Measurements from ENCODE around the gene GMFB. TPM values are rescaled to one million over a fixed set of nuclear protein-coding genes. Genes with fewer than 3 reads are reported as not detected.
A peak's percentile ranks its signal among the peaks of the same experiment; 100 is the strongest.

GMFB gene
- total and polyA plus RNA-seq, 9 of the 15 experiments (the other 6 are each of a cell fraction or from before 2014, with no cell fraction given), result 14.0 to 31.7 (median 20.5) TPM

- intact Hi-C loops (cut with micrococcal nuclease) (no loop called here), in situ Hi-C loops (cut with MboI) (no loop called here)
- no peak overlapping the region for H3K27ac ChIP-seq (ENCODE audit: extremely low read depth, low read depth, low read length)
- no peak for ATAC-seq
- no peaks in the 10 kb centered on the region for H3K9me3 ChIP-seq (replicated peaks; ENCODE audit: control insufficient read depth, insufficient read depth, low read depth, low read length)
- no peak overlapping the region for H3K4me2 ChIP-seq (ENCODE audit: insufficient read depth, low read length)
- ChIA-PET POLR2A (no interaction called here), CTCF (ENCODE audit: low intra/inter-chr PET ratio) (no interaction called here)
- no peak overlapping the region for H2AFZ ChIP-seq (ENCODE audit: low read depth, low read length)
- no peaks in the 10 kb centered on the region for H3K4me1 ChIP-seq (replicated peaks in 1 of 2; ENCODE audit: control insufficient read depth in 2 of 2, insufficient read depth in 2 of 2, low read length in 2 of 2)
- no TSS peak for BruUV-seq (replicated peaks)
- no peaks in the 10 kb centered on the region for H3K27me3 ChIP-seq (ENCODE audit: control insufficient read depth in 2 of 2, insufficient read depth in 2 of 2, low read length in 2 of 2)
- peaks cover 12% of the 10 kb centered on the region; the same call in 2 of the 3 replicates for H3K79me2 ChIP-seq (ENCODE audit: control insufficient read depth, insufficient read depth, low read length)
- FAIRE-seq, result no peak
- DNase-seq (ENCODE audit: extremely low read depth in 1 of 4, low spot score in 3 of 4), result no peak
- H3K4me3 ChIP-seq, result no peak overlapping the region
- no peaks in the 10 kb centered on the region for H4K20me1 ChIP-seq (replicated peaks; ENCODE audit: control insufficient read depth, insufficient read depth, low read length)
- no peak overlapping the region for H3K9ac ChIP-seq (ENCODE audit: insufficient read depth in 1 of 2, low read depth in 2 of 2, low read length in 2 of 2)
- H3K36me3 ChIP-seq (ENCODE audit: control insufficient read depth, insufficient read depth, low read length), result peaks cover 51% of the 10 kb centered on the region; the same call in 2 of the 3 replicates
- WGBS (ENCODE audit: insufficient coverage, low coverage, missing lambda C conversion rate), result 92% methylated on average over 4 of the region's 4 CpGs
- no peaks in the 10 kb centered on the region for H3K9me1 ChIP-seq (ENCODE audit: control insufficient read depth, insufficient read depth, low read length)
- TF ChIP-seq NFIC (IDR thresholded peaks at IDR 0.05) (0 out of 2 replicates have a peak, but pooled peaks have one; percentile 38), RUNX1 (IDR thresholded peaks at IDR 0.05; ENCODE audit: low read depth) (no peak)
Observed at GRCh38 chr14:54480830-54481562, 7.8 kb downstream of the GMFB start.

GRCh38 chr14:54478636-54479215 lies 10.1 kb downstream of the GMFB start:
- no peaks in the 10 kb centered on the region for H4K20me1 ChIP-seq (replicated peaks; ENCODE audit: control insufficient read depth, insufficient read depth, low read length)
- TF ChIP-seq JUN (IDR thresholded peaks at IDR 0.05; ENCODE audit: borderline replicate concordance, low read depth, low read length) (no peak), JUN (CRISPR knock-in tag; IDR thresholded peaks at IDR 0.05; ENCODE audit: borderline replicate concordance) (no peak), FUS (optimal IDR thresholded peaks at IDR 0.05; ENCODE audit: low read depth, low read length) (no peak), HLTF (IDR thresholded peaks at IDR 0.05) (no peak), SMARCA4 (IDR thresholded peaks at IDR 0.05) (no peak), BHLHE40 (IDR thresholded peaks at IDR 0.05; ENCODE audit: low read length) (no peak), PTRF (tag; IDR thresholded peaks at IDR 0.05) (no peak)
- 79% methylated on average over 3 of the region's 3 CpGs for WGBS (ENCODE audit: insufficient coverage, low coverage, missing lambda C conversion rate)
- peaks cover 54% of the 10 kb centered on the region; the same call in 2 of the 3 replicates for H3K36me3 ChIP-seq (ENCODE audit: control insufficient read depth, insufficient read depth, low read length)
- H3K27me3 ChIP-seq (ENCODE audit: control insufficient read depth in 2 of 2, insufficient read depth in 2 of 2, low read length in 2 of 2), result no peaks in the 10 kb centered on the region
- H3K9me1 ChIP-seq (ENCODE audit: control insufficient read depth, insufficient read depth, low read length), result no peaks in the 10 kb centered on the region
- H3K4me3 ChIP-seq, result no peak overlapping the region
- no peak overlapping the region for H3K27ac ChIP-seq (ENCODE audit: extremely low read depth, low read depth, low read length)
- H3K4me1 ChIP-seq (replicated peaks in 1 of 2; ENCODE audit: control insufficient read depth in 2 of 2, insufficient read depth in 2 of 2, low read length in 2 of 2), result no peaks in the 10 kb centered on the region
- BruUV-seq (replicated peaks), result no TSS peak
- DNase-seq (ENCODE audit: extremely low read depth in 1 of 4, low spot score in 3 of 4) (no peak), FAIRE-seq (no peak), ATAC-seq (no peak)
- no peak overlapping the region for H3K9ac ChIP-seq (ENCODE audit: insufficient read depth in 1 of 2, low read depth in 2 of 2, low read length in 2 of 2)
- H2AFZ ChIP-seq (ENCODE audit: low read depth, low read length), result no peak overlapping the region
- 0 out of 3 replicates have a peak, but pooled peaks cover 3% of the 10 kb centered on the region for H3K79me2 ChIP-seq (ENCODE audit: control insufficient read depth, insufficient read depth, low read length)
- ChIA-PET POLR2A (no interaction called here), CTCF (ENCODE audit: low intra/inter-chr PET ratio) (no interaction called here)
- no peaks in the 10 kb centered on the region for H3K9me3 ChIP-seq (replicated peaks; ENCODE audit: control insufficient read depth, insufficient read depth, low read depth, low read length)
- in situ Hi-C loops (cut with MboI) (no loop called here), intact Hi-C loops (cut with micrococcal nuclease) (no loop called here)
- H3K4me2 ChIP-seq (ENCODE audit: insufficient read depth, low read length), result no peak overlapping the region
